ENCODE results near the gene RPL35.

GRCh38 chr9:124879226-124879625 lies 17.5 kb upstream of the RPL35 start:
- TF ChIP-seq ZNF274 (IDR thresholded peaks at IDR 0.05; ENCODE audit: low read depth, low read length) (no peak), YY1 (IDR thresholded peaks at IDR 0.05; ENCODE audit: insufficient read depth, insufficient read length) (no peak), SUZ12 (IDR thresholded peaks at IDR 0.05; ENCODE audit: extremely low read depth, insufficient read depth, insufficient read length) (no peak)
